Measurements from ENCODE around the gene CLPTM1L. TPM values are rescaled to one million over a fixed set of nuclear protein-coding genes. Genes with fewer than 3 reads are reported as not detected.

The CLPTM1L gene
- total RNA-seq, 3 donors from 2014 or later, result 94.0 to 121 (median 107) TPM

DNA sequence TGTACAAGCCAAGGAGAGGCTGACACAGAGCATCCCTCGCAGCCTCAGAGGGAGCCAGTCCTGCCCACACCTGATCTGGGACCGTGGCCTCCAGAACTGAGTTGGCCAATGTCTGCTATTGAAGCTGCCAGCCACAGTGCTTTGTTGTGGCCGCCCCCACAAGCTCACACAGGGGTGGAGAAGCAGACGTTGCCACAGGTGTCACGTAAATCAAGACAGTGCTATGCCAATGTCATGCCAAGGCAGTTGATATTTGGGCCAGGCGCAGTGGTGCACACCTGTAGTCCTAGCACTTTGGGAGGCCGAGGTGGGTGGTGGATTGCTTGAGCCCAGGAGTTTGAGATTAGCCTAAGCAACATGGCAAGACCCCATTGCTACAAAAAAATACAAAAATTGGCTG, 32.7 kb downstream of the CLPTM1L start:
- no peaks in the 10 kb centered on the region for H3K4me1 ChIP-seq
- no peaks in the 10 kb centered on the region for H3K36me3 ChIP-seq
- intact Hi-C loops (cut with DNase I; ENCODE audit: low total_unique reads), result no loop called here
- H3K27ac ChIP-seq, result no peak overlapping the region
- H3K9me3 ChIP-seq, result no peaks in the 10 kb centered on the region
- TF ChIP-seq, protein P1, sequence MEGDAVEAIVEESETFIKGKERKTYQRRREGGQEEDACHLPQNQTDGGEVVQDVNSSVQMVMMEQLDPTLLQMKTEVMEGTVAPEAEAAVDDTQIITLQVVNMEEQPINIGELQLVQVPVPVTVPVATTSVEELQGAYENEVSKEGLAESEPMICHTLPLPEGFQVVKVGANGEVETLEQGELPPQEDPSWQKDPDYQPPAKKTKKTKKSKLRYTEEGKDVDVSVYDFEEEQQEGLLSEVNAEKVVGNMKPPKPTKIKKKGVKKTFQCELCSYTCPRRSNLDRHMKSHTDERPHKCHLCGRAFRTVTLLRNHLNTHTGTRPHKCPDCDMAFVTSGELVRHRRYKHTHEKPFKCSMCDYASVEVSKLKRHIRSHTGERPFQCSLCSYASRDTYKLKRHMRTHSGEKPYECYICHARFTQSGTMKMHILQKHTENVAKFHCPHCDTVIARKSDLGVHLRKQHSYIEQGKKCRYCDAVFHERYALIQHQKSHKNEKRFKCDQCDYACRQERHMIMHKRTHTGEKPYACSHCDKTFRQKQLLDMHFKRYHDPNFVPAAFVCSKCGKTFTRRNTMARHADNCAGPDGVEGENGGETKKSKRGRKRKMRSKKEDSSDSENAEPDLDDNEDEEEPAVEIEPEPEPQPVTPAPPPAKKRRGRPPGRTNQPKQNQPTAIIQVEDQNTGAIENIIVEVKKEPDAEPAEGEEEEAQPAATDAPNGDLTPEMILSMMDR (IDR thresholded peaks at IDR 0.05), result no peak
- TF ChIP-seq POLR2AphosphoS5 (IDR thresholded peaks at IDR 0.05) (no peak), POLR2A (IDR thresholded peaks at IDR 0.05) (no peak)
- DNase-seq (ENCODE audit: low spot score in 2 of 2), result no peak
- no peak overlapping the region for H3K4me3 ChIP-seq
- H3K27me3 ChIP-seq, result no peaks in the 10 kb centered on the region

DNA sequence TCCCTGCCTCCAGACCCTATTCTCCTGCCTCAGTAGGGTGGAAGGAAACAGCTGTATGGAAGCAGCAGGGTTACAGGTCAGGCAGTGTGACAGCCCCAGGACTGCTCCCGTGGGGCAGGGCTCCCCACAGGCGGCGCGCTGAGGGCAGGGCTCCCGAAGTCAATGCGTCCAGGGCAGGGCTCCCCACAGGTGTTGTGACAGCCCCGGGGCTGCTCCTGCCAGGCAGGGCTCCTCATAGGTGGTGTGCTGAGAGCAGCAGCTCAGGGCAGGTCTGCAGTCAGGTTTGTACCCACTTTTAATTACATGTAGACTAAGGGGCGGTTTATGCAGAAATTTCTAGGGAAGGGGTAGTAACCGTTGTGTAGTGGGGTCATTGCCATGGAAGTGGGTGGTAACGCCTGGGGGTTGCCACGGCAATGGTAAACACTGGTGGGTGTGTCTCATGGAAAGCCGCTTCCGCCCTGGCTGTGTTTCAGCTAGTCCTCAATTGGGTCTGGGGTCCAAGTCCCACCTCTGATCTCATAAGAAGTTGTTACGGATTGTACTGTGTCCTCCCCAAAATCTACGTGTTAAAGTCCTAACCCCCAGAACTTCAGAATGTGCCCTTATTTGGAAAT, 33.4 kb downstream of the CLPTM1L start:
- TF ChIP-seq POLR2A (IDR thresholded peaks at IDR 0.05) (no peak), POLR2AphosphoS5 (IDR thresholded peaks at IDR 0.05) (no peak)
- TF ChIP-seq, protein P1 (IDR thresholded peaks at IDR 0.05), result no peak
- Histone ChIP-seq H3K36me3 (no peaks in the 10 kb centered on the region), H3K27ac (no peak overlapping the region), H3K4me3 (no peak overlapping the region), H3K27me3 (no peaks in the 10 kb centered on the region), H3K4me1 (no peaks in the 10 kb centered on the region), H3K9me3 (no peaks in the 10 kb centered on the region)
- intact Hi-C loops (cut with DNase I; ENCODE audit: low total_unique reads), result no loop called here
- DNase-seq (ENCODE audit: low spot score in 2 of 2), result no peak

DNA sequence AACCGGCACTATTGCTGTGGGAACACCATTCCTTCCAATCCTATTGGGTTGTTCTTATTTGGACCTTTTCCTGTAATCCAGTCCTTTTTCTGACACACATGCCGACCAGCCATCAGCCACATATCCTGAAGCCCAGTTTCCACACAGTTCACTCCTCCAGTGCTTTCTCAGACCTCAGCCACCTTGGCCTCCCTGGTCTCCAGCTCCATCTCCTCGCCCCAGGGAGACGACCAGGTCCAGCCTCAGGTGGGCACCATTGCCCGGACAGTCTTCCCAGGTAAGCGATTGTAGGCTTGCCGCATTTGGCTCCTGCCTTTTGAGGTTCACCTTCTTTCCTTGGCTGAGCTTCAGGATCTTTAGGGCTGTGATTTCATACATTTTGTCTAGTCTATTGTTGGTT, 34.8 kb downstream of the CLPTM1L start:
- Histone ChIP-seq H3K27ac (no peak overlapping the region), H3K4me1 (no peaks in the 10 kb centered on the region), H3K9me3 (no peaks in the 10 kb centered on the region), H3K27me3 (no peaks in the 10 kb centered on the region), H3K36me3 (no peaks in the 10 kb centered on the region), H3K4me3 (no peak overlapping the region)
- intact Hi-C loops (cut with DNase I; ENCODE audit: low total_unique reads), result no loop called here
- DNase-seq (ENCODE audit: low spot score in 2 of 2), result no peak
- no peak for TF ChIP-seq POLR2AphosphoS5 (IDR thresholded peaks at IDR 0.05)
- no peak for TF ChIP-seq POLR2A (IDR thresholded peaks at IDR 0.05)
- TF ChIP-seq, protein P1 (IDR thresholded peaks at IDR 0.05), result no peak

DNA sequence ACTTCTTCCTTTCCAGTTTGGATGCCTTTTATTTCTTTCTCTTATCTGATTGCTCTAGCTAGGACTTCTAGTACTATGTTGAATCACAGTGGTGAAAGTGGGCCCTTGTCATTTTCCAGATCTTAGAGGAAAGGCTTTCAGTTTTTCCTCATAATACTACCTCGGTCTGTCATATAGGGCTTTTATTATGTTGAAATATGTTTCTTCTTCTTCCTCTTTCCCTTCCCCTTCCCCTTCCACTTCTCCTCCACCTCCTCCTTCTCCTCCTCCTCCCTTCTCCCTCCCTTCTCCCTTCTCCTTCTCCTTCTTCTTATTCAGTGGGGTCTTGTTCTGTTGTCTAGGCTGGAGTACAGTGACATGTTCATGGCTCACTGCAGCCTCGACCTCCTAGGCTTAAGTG, 40.9 kb downstream of the CLPTM1L start:
- no peak overlapping the region for H3K4me3 ChIP-seq
- intact Hi-C loops (cut with DNase I; ENCODE audit: low total_unique reads), result no loop called here

DNA sequence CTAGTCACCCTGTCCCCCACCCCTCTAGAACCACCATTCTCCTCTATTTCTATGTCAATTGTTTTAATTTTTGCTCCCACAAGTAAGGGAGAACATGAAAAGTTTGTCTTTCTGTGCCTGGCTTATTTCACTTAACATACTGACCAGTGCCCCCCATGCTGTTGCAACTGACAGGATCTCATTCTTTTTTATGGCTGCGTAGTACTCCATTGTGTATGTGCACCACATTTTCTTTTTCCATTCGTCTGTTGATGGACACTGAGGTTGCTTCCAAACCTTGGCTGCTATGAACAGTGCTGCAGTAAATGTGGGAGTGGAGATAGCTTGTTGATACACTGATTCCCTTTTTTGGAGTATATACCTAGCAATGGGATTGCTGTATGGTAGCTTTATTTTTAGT, 42.6 kb downstream of the CLPTM1L start:
- Histone ChIP-seq H3K9me3 (no peaks in the 10 kb centered on the region), H3K27me3 (no peaks in the 10 kb centered on the region)
- intact Hi-C loops (cut with DNase I; ENCODE audit: low total_unique reads), result no loop called here

More for the DNA sequence above, 40.9 kb downstream of the CLPTM1L start:
- Histone ChIP-seq H3K9me3 (no peaks in the 10 kb centered on the region), H3K36me3 (no peaks in the 10 kb centered on the region), H3K27me3 (no peaks in the 10 kb centered on the region), H3K4me1 (no peaks in the 10 kb centered on the region), H3K27ac (no peak overlapping the region)
- DNase-seq (ENCODE audit: low spot score in 2 of 2), result no peak
- TF ChIP-seq POLR2AphosphoS5 (IDR thresholded peaks at IDR 0.05) (no peak), POLR2A (IDR thresholded peaks at IDR 0.05) (no peak)
- TF ChIP-seq, protein P1 (IDR thresholded peaks at IDR 0.05), result no peak

More for the DNA sequence above, 42.6 kb downstream of the CLPTM1L start:
- no peak overlapping the region for H3K4me3 ChIP-seq
- no peaks in the 10 kb centered on the region for H3K4me1 ChIP-seq
- DNase-seq (ENCODE audit: low spot score in 2 of 2), result no peak
- H3K27ac ChIP-seq, result no peak overlapping the region
- H3K36me3 ChIP-seq, result no peaks in the 10 kb centered on the region
- TF ChIP-seq, protein P1 (IDR thresholded peaks at IDR 0.05), result no peak

Data from breast epithelium (tissue), 4 donors.